Activated naive CD4-positive, alpha-beta T cell treated with anti-CD3 and anti-CD28 coated beads for 36 hours (primary cell): ENCODE results near the gene MACROD2. TPM values are rescaled to one million over a fixed set of nuclear protein-coding genes. Genes with fewer than 3 reads are reported as not detected.
A peak's percentile ranks its signal among the peaks of the same experiment; 100 is the strongest.

Experiments
- CTCF ChIA-PET: fragments of 350-600 bp; sonication (Branson Sonifier 250); formaldehyde crosslinking; loops from one replicate; lab custom pipeline; 2021; ENCODE audit warnings: antibody characterized with exemption; lab: Charles Lee
- DNase-seq: peaks from one replicate; pipeline ENCODE4 v3.0.0-alpha.2; 2020
- H3K27ac Mint-ChIP-seq: one replicate; pipeline ENCODE4 v1.8.0; 2021; ENCODE audit warnings: mild to moderate bottlenecking, mixed read lengths
- H3K27me3 Mint-ChIP-seq: one replicate; pipeline ENCODE4 v1.8.0; 2021; ENCODE audit warnings: low read depth, mixed read lengths
- H3K36me3 Mint-ChIP-seq: one replicate; pipeline ENCODE4 v1.8.0; 2021; ENCODE audit warnings: low read depth, mixed read lengths
- H3K4me1 Mint-ChIP-seq: one replicate; pipeline ENCODE4 v1.8.0; 2021; ENCODE audit warnings: low read depth, mixed read lengths
- H3K4me3 Mint-ChIP-seq: one replicate; pipeline ENCODE4 v1.8.0; 2021; ENCODE audit warnings: mild to moderate bottlenecking, moderate library complexity, mixed read lengths
- H3K9me3 Mint-ChIP-seq: one replicate; pipeline ENCODE4 v1.8.0; 2021; ENCODE audit warnings: mixed read lengths
- intact Hi-C: fragments of 100-400 bp; cut with micrococcal nuclease; formaldehyde crosslinking; loops from one replicate; pipeline ENCODE4 v1.15.1; 2023
- total RNA-seq, 2 experiments: library from RNA; stranded (reverse); gene quantifications; one replicate each; pipeline ENCODE4 v1.2.3, GENCODE V29; 2021

The MACROD2 gene
- total RNA-seq, 2 experiments from 2014 or later = not detected

DNA sequence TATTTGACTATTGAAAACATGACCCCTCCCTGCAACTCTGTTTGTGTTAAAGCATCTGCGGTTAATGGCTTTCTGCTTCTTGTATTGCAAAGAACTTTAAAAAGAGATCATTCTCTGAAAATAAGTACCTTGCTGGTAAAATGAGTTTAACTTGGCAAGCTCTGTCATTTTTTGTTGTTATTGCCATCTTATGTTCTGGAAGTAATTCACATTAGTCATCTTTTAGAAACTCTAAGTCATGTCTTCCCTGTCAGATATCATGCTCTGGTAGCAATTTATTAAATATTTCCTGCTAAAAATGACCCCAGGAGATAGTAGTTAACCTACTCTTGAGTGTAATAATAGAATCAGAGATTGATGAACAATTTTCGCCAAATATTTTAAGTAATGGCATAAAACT lies 1687.4 kb downstream of the MACROD2 start:
- H3K4me3 Mint-ChIP-seq = no peak overlapping the region
- CTCF ChIA-PET = no interaction called here
- no peaks in the 10 kb centered on the region for H3K27me3 Mint-ChIP-seq
- intact Hi-C loops = no loop called here
- no peaks in the 10 kb centered on the region for H3K4me1 Mint-ChIP-seq
- no peaks in the 10 kb centered on the region for H3K9me3 Mint-ChIP-seq
- no peak for DNase-seq
- no peak overlapping the region for H3K27ac Mint-ChIP-seq
- no peaks in the 10 kb centered on the region for H3K36me3 Mint-ChIP-seq

DNA sequence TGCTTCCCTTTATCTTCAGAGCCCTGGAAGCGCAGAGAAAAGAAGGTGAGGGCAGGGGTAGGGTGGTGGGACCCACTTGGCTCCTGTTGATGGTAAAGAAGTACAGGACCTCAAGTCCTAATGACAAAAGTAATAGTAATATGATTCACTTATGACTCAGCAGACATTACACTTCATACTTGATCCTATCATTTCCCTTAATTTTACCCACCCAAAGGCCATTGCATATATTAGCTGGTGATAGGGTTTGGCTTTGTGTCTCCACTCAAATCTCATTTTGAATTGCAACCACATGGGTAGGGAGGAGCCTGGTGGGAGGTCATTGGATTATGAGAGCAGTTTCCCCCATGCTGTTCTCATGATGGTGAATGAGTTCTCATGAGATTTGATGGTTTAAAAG lies 1697.3 kb downstream of the MACROD2 start:
- Mint-ChIP-seq H3K27me3 (no peaks in the 10 kb centered on the region), H3K4me3 (no peak overlapping the region), H3K9me3 (peaks cover 9% of the 10 kb centered on the region), H3K27ac (no peak overlapping the region), H3K4me1 (no peaks in the 10 kb centered on the region), H3K36me3 (no peaks in the 10 kb centered on the region)
- CTCF ChIA-PET = no interaction called here
- intact Hi-C loops = no loop called here
- no peak for DNase-seq

DNA sequence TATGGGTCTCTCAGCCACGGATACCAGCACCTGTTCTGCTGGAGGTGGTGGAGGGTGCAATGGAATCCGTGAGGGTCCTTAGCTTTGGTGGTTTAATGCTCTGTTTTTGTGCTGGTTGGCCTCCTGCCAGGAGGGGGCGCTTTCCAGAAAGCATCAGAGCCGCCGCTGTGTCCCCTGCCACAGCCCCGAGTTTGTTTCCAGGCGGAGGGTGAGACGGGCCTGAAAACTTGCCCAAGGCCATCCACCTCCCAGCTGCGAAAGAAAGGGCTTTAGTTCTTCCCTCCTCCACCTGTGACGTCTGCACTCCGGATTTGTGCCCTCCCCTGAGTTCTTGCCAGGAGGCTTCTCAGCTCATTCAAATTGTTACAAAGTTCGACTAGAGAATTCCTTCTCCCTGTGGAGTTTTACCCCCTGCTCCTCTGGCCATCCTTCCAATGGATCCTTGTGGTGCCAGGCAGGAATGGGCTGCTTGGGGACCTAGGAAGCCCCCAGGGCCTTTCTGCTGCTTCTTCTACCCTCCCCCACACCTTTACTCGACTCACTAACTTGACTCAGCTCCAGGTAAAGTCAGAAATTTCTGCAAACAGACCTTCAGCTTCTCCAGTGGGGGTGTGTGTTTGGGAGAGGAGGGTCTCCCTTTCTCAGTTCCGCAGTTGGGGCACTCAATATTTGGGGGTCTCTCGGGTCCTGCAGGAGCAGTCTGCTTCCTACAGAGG lies 1704.3 kb downstream of the MACROD2 start:
- CTCF ChIA-PET = interaction anchor here (0.6 to 1.3 kb wide), 2 partner anchors 9 to 1582 kb away, joined by 3 read pairs; no protein-coding TSS in a partner anchor
- no peak for DNase-seq
- H3K4me1 Mint-ChIP-seq = no peaks in the 10 kb centered on the region
- peaks cover 4% of the 10 kb centered on the region for H3K9me3 Mint-ChIP-seq
- no peak overlapping the region for H3K4me3 Mint-ChIP-seq
- no peaks in the 10 kb centered on the region for H3K27me3 Mint-ChIP-seq
- H3K36me3 Mint-ChIP-seq = no peaks in the 10 kb centered on the region
- H3K27ac Mint-ChIP-seq = no peak overlapping the region
- intact Hi-C loops = no loop called here

DNA sequence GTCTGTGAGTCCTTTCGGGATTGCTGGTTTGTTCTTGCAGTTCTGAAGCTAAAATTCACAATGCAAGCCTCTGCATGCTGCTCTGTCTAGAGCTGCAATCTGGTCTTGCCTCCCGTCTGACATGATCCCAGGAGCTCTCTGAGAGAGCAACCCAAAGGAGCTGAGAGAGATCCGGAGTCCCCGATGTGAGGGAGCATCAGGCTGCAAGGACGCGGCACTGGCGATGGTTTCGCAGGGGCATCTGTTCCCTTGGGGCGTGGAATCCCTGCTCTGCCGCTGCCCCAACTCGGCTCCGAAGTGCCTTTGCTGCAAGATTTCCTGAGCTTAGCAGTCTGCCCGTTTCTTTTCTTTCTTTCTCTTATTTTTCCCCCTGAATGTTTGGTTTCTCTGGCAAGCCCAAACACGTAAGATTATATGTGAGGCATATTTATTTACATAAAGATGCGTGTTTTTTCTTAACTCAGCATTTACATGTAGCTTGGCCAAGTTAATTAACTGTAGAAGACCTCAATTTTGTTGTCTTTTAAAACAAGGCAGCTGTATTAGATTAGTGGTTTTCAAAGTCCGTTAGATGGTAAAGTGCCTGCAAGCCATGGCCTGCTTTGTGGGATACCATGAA lies 1704.9 kb downstream of the MACROD2 start:
- no peak overlapping the region for H3K4me3 Mint-ChIP-seq
- no peaks in the 10 kb centered on the region for H3K4me1 Mint-ChIP-seq
- no peaks in the 10 kb centered on the region for H3K27me3 Mint-ChIP-seq
- peaks cover 4% of the 10 kb centered on the region for H3K9me3 Mint-ChIP-seq
- no peak overlapping the region for H3K27ac Mint-ChIP-seq
- intact Hi-C loops = no loop called here
- CTCF ChIA-PET = interaction anchor here (1.3 kb wide), 1 partner anchor 9 kb away, joined by 3 read pairs; no protein-coding TSS in a partner anchor
- DNase-seq = no peak
- H3K36me3 Mint-ChIP-seq = no peaks in the 10 kb centered on the region

DNA sequence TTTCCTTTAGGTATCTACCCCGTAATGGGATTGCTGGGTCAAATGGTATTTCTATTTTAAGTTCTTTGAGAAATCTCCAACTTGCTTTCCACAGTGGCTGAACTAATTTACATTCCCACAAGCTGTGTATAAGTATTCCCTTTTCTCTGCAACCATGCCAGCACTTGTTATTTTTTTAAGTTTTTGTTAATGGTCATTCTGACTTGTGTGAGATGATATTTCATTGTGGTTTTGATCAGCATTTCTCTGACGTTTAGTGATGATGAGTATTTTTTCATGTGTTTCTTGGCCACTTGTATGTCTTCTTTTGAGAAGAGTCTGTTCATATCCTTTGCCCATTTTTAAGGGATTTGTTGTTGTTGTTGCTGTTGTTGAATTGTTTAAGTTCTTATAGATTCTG lies 1706.8 kb downstream of the MACROD2 start:
- Mint-ChIP-seq H3K4me1 (no peaks in the 10 kb centered on the region), H3K27me3 (no peaks in the 10 kb centered on the region), H3K4me3 (no peak overlapping the region), H3K9me3 (peaks cover 2% of the 10 kb centered on the region), H3K27ac (no peak overlapping the region), H3K36me3 (no peaks in the 10 kb centered on the region)
- CTCF ChIA-PET = no interaction called here
- intact Hi-C loops = no loop called here
- no peak for DNase-seq

DNA sequence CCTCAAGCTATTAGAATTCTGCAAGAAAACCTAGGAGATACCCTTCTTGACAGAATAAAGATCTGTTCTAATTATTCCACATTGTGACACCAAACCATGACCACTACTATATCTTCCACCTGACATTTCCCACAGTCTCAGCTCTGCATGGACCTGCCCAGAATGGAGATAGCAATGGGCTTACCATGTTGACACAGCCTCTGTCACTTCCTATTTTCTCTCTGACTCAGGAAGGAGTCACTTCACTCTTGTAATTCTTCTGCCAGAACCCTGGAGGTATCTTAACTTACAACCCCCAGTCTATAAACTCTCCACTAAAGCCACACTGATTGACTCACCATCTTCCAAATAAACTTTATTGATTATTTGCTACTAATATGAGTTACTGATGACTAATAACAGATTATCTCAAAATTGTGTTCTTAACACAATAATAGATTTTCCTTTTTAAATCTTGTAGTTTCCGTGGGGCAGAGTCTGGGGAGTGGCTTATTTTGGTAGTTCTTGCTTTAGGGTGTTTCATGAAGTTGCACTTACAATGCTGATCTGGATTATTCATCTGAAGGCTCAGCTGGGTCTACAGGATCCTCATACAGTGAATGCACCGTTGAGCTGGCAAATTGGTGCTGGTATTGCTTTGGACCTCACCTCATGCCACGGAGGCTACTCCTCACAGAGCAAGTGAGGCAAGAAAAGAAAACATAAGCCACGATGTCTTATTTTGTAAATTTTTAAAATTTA lies 1708.0 kb downstream of the MACROD2 start:
- peaks cover 2% of the 10 kb centered on the region for H3K27me3 Mint-ChIP-seq
- no peak overlapping the region for H3K27ac Mint-ChIP-seq
- peaks cover 2% of the 10 kb centered on the region for H3K9me3 Mint-ChIP-seq
- CTCF ChIA-PET = interaction anchor here (0.6 kb wide), 1 partner anchor 71 kb away, joined by 4 read pairs; no protein-coding TSS in a partner anchor
- H3K4me3 Mint-ChIP-seq = no peak overlapping the region
- DNase-seq = no peak
- H3K4me1 Mint-ChIP-seq = no peaks in the 10 kb centered on the region
- no peaks in the 10 kb centered on the region for H3K36me3 Mint-ChIP-seq
- intact Hi-C loops = no loop called here

DNA sequence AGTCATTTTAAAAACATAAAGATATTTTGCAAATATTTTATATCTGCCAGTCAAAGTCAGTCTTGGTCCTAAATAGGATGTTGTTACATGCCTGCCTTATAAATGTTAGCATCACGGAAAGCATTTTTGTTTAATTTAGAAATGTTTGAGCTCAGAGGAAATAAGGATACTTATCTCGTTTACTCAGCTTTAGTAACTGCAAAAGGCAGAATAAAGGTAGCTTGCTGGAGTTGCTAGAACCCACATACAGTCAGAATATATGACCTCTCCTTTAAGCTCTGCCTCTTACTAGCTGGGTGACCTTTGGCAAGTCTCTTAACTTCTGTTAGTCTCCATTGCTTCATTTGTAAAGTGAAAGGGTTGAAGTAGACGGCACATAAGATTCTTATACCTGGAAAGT lies 1710.7 kb downstream of the MACROD2 start:
- no peaks in the 10 kb centered on the region for H3K4me1 Mint-ChIP-seq
- no peaks in the 10 kb centered on the region for H3K36me3 Mint-ChIP-seq
- intact Hi-C loops = no loop called here
- no peaks in the 10 kb centered on the region for H3K9me3 Mint-ChIP-seq
- H3K27ac Mint-ChIP-seq = no peak overlapping the region
- H3K4me3 Mint-ChIP-seq = no peak overlapping the region
- CTCF ChIA-PET = no interaction called here
- H3K27me3 Mint-ChIP-seq = peaks cover 3% of the 10 kb centered on the region
- DNase-seq = no peak

DNA sequence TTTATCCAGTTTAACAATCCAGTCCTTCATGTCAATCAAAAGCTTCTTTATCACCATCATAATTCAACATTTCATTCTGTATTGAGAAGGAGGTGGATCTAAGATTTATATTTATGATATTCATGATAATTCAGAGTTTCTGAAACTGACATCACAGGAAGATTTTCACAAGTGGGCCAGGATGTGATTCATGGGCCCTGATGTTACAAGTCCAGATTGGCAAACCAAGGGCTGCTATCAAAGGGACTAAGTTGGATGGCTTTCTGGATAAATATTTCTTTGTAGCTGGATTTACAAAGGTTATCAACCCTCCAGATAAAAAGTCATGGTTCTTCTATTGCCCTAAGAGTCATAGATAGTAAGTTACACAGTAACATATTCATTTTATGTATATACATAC lies 1711.4 kb downstream of the MACROD2 start:
- Mint-ChIP-seq H3K4me3 (no peak overlapping the region), H3K36me3 (no peaks in the 10 kb centered on the region), H3K4me1 (no peaks in the 10 kb centered on the region), H3K9me3 (no peaks in the 10 kb centered on the region), H3K27me3 (peaks cover 3% of the 10 kb centered on the region), H3K27ac (no peak overlapping the region)
- DNase-seq = no peak
- intact Hi-C loops = no loop called here
- CTCF ChIA-PET = interaction anchor here (0.6 kb wide), 1 partner anchor 1612 kb away, joined by 4 read pairs; no protein-coding TSS in a partner anchor

DNA sequence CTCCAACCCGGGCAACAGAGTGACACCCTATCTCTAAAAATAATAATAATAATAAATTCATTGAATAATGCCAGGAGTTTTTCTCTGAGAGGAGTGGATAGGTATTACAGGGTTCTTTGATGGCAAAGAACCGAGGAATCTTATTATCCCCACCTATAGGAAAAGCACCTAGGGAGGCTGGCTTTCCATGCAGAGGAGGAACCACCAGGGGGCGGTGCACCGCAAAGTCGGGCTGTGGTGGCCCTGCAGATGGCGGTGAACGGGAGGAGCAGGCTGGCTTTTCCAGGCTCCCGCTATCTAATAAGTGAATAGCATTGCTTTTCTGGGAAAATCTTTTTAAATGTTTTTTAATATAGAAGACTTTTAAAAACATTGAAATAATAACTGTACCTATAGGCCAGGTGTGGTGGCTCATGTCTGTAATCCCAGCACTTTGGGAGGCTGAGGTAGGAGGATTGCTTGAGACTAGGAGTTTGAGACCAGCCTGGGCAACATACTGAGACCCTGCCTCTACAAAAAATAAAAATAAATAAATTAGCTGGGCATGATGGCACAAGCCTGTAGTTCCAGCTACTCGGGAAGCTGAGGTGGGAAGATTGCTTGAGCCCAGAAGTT lies 1713.8 kb downstream of the MACROD2 start:
- Mint-ChIP-seq H3K9me3 (no peaks in the 10 kb centered on the region), H3K4me1 (no peaks in the 10 kb centered on the region), H3K27ac (no peak overlapping the region), H3K4me3 (no peak overlapping the region), H3K36me3 (no peaks in the 10 kb centered on the region), H3K27me3 (peaks cover 3% of the 10 kb centered on the region)
- CTCF ChIA-PET = interaction anchor here (0.6 to 1.0 kb wide), 5 partner anchors 9 to 1247 kb away, joined by 3 to 5 read pairs (median 4); no protein-coding TSS in a partner anchor
- DNase-seq = peak; percentile 54
- intact Hi-C loops = no loop called here

DNA sequence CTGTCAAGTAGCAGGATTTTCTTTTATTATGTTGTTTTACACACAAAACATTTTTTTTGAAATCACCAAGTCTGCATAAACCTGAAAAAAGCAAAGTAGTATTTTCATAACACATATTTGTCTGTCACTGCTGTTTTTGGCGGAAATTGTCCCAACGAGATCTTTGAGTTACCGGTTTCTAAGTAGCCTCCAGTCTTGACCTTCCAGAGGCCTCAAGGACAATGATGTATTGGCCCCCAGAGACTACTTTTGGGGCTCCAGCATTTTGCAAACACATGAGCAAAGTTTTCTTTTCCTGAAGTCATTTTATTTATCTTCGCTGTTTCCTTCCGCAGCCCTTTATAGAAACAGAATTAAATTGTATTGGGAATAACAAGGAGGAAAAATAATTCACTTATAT lies 1715.3 kb downstream of the MACROD2 start:
- Mint-ChIP-seq H3K27ac (no peak overlapping the region), H3K4me3 (no peak overlapping the region), H3K36me3 (no peaks in the 10 kb centered on the region), H3K9me3 (no peaks in the 10 kb centered on the region), H3K27me3 (peaks cover 3% of the 10 kb centered on the region), H3K4me1 (no peaks in the 10 kb centered on the region)
- intact Hi-C loops = loop anchor here (5.0 kb wide), 1 partner anchor 1052 kb away; no protein-coding TSS in a partner anchor
- DNase-seq = no peak
- CTCF ChIA-PET = no interaction called here

DNA sequence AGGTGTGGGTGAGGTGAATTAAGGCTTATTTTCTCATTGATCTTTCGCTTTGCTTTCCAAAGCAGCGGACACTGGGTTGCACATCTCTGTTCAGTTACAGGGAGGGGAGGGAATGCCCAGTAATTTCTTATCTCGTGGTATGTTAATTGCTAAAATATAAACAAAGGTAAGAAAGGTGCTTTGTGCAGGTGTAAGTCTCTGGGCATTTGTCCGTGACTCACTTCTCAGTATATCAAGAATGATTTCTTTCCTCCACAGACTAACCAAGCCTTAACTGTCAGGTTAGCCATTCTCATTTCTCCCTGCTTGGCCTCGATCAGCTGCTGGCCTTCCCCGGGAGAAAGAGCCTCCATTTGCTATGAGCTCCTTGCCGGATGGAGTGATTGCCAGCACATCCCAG lies 1715.9 kb downstream of the MACROD2 start:
- no peak overlapping the region for H3K27ac Mint-ChIP-seq
- H3K27me3 Mint-ChIP-seq = peaks cover 3% of the 10 kb centered on the region
- H3K4me3 Mint-ChIP-seq = no peak overlapping the region
- no peaks in the 10 kb centered on the region for H3K9me3 Mint-ChIP-seq
- H3K36me3 Mint-ChIP-seq = no peaks in the 10 kb centered on the region
- CTCF ChIA-PET = no interaction called here
- DNase-seq = no peak
- intact Hi-C loops = loop anchor here (5.0 kb wide), 1 partner anchor 1051 kb away; no protein-coding TSS in a partner anchor
- H3K4me1 Mint-ChIP-seq = no peaks in the 10 kb centered on the region

DNA sequence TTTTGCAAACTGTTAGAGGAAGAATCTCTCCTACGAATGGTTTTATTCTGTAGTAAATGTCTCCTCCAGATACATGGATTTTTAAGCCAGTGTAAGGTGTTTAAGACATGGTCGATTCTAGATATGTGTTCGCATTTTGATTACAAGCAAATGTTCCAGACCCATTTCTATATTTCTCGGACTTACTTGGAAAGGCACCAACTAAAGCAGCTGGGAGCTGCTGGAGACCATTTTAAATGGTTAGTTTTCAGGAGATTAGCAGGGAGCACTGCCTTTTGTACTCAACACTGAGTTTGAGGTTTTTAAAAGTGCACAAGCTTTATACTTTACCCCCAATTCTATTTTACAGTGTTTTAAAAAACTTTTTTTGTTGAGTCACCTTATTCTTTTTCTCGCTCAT lies 1720.9 kb downstream of the MACROD2 start:
- DNase-seq = no peak
- Mint-ChIP-seq H3K27ac (no peak overlapping the region), H3K4me3 (no peak overlapping the region), H3K36me3 (no peaks in the 10 kb centered on the region), H3K9me3 (peaks cover 2% of the 10 kb centered on the region), H3K4me1 (no peaks in the 10 kb centered on the region), H3K27me3 (no peaks in the 10 kb centered on the region)
- intact Hi-C loops = no loop called here
- CTCF ChIA-PET = no interaction called here
